SW480 (cell line): ENCODE measurements around the gene NAA60.

ENCODE experiments used
- DNase-seq: peaks from one replicate; pipeline ENCODE4 v3.0.0-alpha.2; 2016; ENCODE audit warnings: low spot score

NAA60 gene

GRCh38 chr16:3511286-3512180 lies 68.1 kb downstream of the NAA60 start:
- DNase-seq: no peak

GRCh38 chr16:3513892-3514583 lies 70.6 kb downstream of the NAA60 start:
- DNase-seq: no peak

- no peak for DNase-seq
Observed at GRCh38 chr16:3514621-3515020, 71.1 kb downstream of the NAA60 start.

- DNase-seq: no peak
Observed at GRCh38 chr16:3515897-3516296, 72.4 kb downstream of the NAA60 start.

- no peak for DNase-seq
Observed at GRCh38 chr16:3518292-3518985, 75.0 kb downstream of the NAA60 start.

GRCh38 chr16:3518986-3519348 lies 75.5 kb downstream of the NAA60 start:
- DNase-seq: no peak

GRCh38 chr16:3519581-3519980 lies 76.1 kb downstream of the NAA60 start:
- DNase-seq: no peak

- DNase-seq: no peak
Observed at GRCh38 chr16:3520413-3520812, 76.9 kb downstream of the NAA60 start.

GRCh38 chr16:3520841-3521240 lies 77.4 kb downstream of the NAA60 start:
- no peak for DNase-seq

- no peak for DNase-seq
Observed at GRCh38 chr16:3523281-3523680, 79.8 kb downstream of the NAA60 start.

- no peak for DNase-seq
Observed at GRCh38 chr16:3525951-3526350, 82.5 kb downstream of the NAA60 start.

GRCh38 chr16:3527216-3527829 lies 83.8 kb downstream of the NAA60 start:
- DNase-seq: peak; percentile 34

GRCh38 chr16:3528406-3528805 lies 84.9 kb downstream of the NAA60 start:
- DNase-seq: no peak

- no peak for DNase-seq
Observed at GRCh38 chr16:3529175-3529574, 85.7 kb downstream of the NAA60 start.

- no peak for DNase-seq
Observed at GRCh38 chr16:3530371-3530914, 87.0 kb downstream of the NAA60 start.

GRCh38 chr16:3532741-3533140 lies 89.3 kb downstream of the NAA60 start:
- DNase-seq: no peak

- DNase-seq: no peak
Observed at GRCh38 chr16:3534126-3534525, 90.6 kb downstream of the NAA60 start.

GRCh38 chr16:3536271-3536731 lies 92.8 kb downstream of the NAA60 start:
- no peak for DNase-seq
